PC-9 (cell line): ENCODE measurements around the gene GUCY2C. TPM values are rescaled to one million over a fixed set of nuclear protein-coding genes. Genes with fewer than 3 reads are reported as not detected.

Experiments used
- BruUV-seq: library from RNA; stranded (reverse); fragments of 400-500 nt; replicated peaks from 2 replicates; lab custom pipeline; 2021; lab: Mats Ljungman, UMichigan
- CTCF ChIA-PET: fragments of 300-600 bp; sonication (Branson Sonifier 250); formaldehyde crosslinking; loops from one replicate; lab custom pipeline; 2022; ENCODE audit warnings: antibody characterized with exemption; lab: Charles Lee
- POLR2A ChIA-PET: fragments of 300-600 bp; sonication (Branson Sonifier 250); formaldehyde crosslinking; loops from one replicate; lab custom pipeline; 2022; ENCODE audit warnings: antibody characterized with exemption; ENCODE audit not compliant: unreplicated experiment; lab: Charles Lee
- DNase-seq, 2 experiments: peaks; one replicate each; pipeline versions ENCODE4 v3.0.0 to v3.0.0-alpha.2; 2015 to 2022; ENCODE audit warnings: mixed read lengths in 1 of 2
- H2AFZ ChIP-seq: fragments of 200-600 bp; sonication (generic); 2 replicates; pipeline ENCODE4 v1.8.1; 2017; ENCODE audit warnings: antibody characterized with exemption
- H3F3A ChIP-seq: fragments of 200-600 bp; sonication (generic); 2 replicates; pipeline ENCODE4 v1.8.1; 2017; ENCODE audit warnings: antibody characterized with exemption, mild to moderate bottlenecking, low read depth; ENCODE audit not compliant: insufficient read depth
- H3K27ac ChIP-seq: fragments of 200-600 bp; sonication (generic); 2 replicates; pipeline ENCODE4 v1.6.1; 2016; ENCODE audit warnings: mixed run types
- H3K27me3 ChIP-seq: fragments of 200-600 bp; sonication (generic); 2 replicates; pipeline ENCODE4 v1.6.1; 2016; ENCODE audit warnings: low read depth, mixed run types; ENCODE audit not compliant: insufficient read depth
- H3K36me3 ChIP-seq: fragments of 200-600 bp; sonication (generic); 2 replicates; pipeline ENCODE4 v1.6.1; 2016; ENCODE audit warnings: low read depth, mixed run types
- H3K4me1 ChIP-seq: fragments of 200-600 bp; sonication (generic); replicated peaks from 2 replicates; pipeline ENCODE4 v1.6.1; 2016; ENCODE audit warnings: mixed run types; ENCODE audit not compliant: insufficient read depth
- H3K4me2 ChIP-seq: fragments of 200-600 bp; sonication (generic); 2 replicates; pipeline ENCODE4 v1.6.1; 2017; ENCODE audit warnings: mixed run types
- H3K4me3 ChIP-seq: fragments of 200-600 bp; sonication (generic); 2 replicates; pipeline ENCODE4 v1.6.1; 2016; ENCODE audit warnings: mixed run types
- H3K79me2 ChIP-seq: fragments of 200-600 bp; sonication (generic); 2 replicates; pipeline ENCODE4 v1.6.1; 2017; ENCODE audit warnings: low read depth, mixed run types
- H3K9me2 ChIP-seq: fragments of 200-600 bp; sonication (generic); 2 replicates; pipeline ENCODE4 v1.8.1; 2017; ENCODE audit warnings: mild to moderate bottlenecking; ENCODE audit not compliant: insufficient read depth
- H3K9me3 ChIP-seq: fragments of 200-600 bp; sonication (generic); 2 replicates; pipeline ENCODE4 v1.8.1; 2016; ENCODE audit warnings: low read depth; ENCODE audit not compliant: insufficient read depth
- H4K20me1 ChIP-seq: fragments of 200-600 bp; sonication (generic); 2 replicates; pipeline ENCODE4 v1.8.1; 2017; ENCODE audit not compliant: insufficient read depth
- EZH2 ChIP-seq: fragments of 200-600 bp; sonication (generic); IDR thresholded peaks from 2 replicates; pipeline ENCODE4 v1.8.0; 2017; ENCODE audit warnings: antibody characterized with exemption, low read depth
- intact Hi-C: fragments of 100-400 bp; cut with micrococcal nuclease; formaldehyde crosslinking; loops from one replicate; pipeline ENCODE4 v1.10.0; 2022; ENCODE audit not compliant: unreplicated experiment
- total RNA-seq: library from RNA; stranded (reverse); gene quantifications from 2 replicates; pipeline ENCODE4 v1.2.3, GENCODE V29; 2021
- TF ChIP-seq, protein P1 (sequence below): fragments of 200-600 bp; sonication (generic); conservative IDR thresholded peaks from 2 replicates; pipeline ENCODE4 v1.6.1; 2017; ENCODE audit warnings: mixed run types, antibody characterized with exemption, mild to moderate bottlenecking, moderate library complexity

GUCY2C gene
- total RNA-seq, 1 experiment from 2014 or later = not detected

DNA sequence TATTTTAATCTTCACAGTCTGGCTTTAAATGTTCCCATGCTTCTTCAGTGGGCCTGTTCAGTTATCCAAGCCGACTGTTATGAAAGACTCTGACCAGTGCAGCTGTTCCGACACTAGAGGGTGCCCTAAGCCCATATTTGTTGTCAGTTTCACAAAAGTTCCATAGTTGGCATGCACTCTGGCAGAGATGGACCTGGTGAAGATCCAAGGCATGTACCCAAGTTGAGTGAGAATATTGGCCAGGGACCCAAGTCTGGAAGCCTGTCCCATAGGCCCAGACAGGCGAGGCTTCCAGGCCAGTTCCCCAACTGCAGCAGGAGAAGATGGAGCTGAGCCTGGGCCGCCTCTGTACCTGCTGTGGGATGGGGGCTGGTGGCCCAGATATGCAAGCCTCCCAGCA lies 27.4 kb upstream of the GUCY2C start:
- Histone ChIP-seq H3K4me2 (no peak overlapping the region), H3K9me3 (peaks cover 3% of the 10 kb centered on the region; the same call in 1 of the 2 replicates), H3K36me3 (no peaks in the 10 kb centered on the region), H2AFZ (no peak overlapping the region), H3K9me2 (no peaks in the 10 kb centered on the region; the same call in 1 of the 2 replicates), H3K4me1 (no peaks in the 10 kb centered on the region), H4K20me1 (no peaks in the 10 kb centered on the region), H3K4me3 (no peak overlapping the region), H3K27ac (no peak overlapping the region), H3K27me3 (no peaks in the 10 kb centered on the region), H3F3A (no peaks in the 10 kb centered on the region), H3K79me2 (no peaks in the 10 kb centered on the region)
- DNase-seq = peak; percentile 36 to 50
- intact Hi-C loops = loop anchor here (1.0 to 5.0 kb wide), 6 partner anchors 51 to 799 kb away; partner anchors contain the start of gene RERG
- no peak for TF ChIP-seq EZH2
- TF ChIP-seq, protein P1, sequence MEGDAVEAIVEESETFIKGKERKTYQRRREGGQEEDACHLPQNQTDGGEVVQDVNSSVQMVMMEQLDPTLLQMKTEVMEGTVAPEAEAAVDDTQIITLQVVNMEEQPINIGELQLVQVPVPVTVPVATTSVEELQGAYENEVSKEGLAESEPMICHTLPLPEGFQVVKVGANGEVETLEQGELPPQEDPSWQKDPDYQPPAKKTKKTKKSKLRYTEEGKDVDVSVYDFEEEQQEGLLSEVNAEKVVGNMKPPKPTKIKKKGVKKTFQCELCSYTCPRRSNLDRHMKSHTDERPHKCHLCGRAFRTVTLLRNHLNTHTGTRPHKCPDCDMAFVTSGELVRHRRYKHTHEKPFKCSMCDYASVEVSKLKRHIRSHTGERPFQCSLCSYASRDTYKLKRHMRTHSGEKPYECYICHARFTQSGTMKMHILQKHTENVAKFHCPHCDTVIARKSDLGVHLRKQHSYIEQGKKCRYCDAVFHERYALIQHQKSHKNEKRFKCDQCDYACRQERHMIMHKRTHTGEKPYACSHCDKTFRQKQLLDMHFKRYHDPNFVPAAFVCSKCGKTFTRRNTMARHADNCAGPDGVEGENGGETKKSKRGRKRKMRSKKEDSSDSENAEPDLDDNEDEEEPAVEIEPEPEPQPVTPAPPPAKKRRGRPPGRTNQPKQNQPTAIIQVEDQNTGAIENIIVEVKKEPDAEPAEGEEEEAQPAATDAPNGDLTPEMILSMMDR = peak; percentile 83
- BruUV-seq = no TSS peak
- ChIA-PET CTCF (interaction anchor here (0.6 to 1.2 kb wide), 3 partner anchors 87 to 556 kb away, joined by 3 to 7 read pairs (median 4); partner anchors contain the start of gene RERG), POLR2A (interaction anchor here (0.5 kb wide), 1 partner anchor 47 kb away, joined by 3 read pairs; a partner anchor contains a TSS)

DNA sequence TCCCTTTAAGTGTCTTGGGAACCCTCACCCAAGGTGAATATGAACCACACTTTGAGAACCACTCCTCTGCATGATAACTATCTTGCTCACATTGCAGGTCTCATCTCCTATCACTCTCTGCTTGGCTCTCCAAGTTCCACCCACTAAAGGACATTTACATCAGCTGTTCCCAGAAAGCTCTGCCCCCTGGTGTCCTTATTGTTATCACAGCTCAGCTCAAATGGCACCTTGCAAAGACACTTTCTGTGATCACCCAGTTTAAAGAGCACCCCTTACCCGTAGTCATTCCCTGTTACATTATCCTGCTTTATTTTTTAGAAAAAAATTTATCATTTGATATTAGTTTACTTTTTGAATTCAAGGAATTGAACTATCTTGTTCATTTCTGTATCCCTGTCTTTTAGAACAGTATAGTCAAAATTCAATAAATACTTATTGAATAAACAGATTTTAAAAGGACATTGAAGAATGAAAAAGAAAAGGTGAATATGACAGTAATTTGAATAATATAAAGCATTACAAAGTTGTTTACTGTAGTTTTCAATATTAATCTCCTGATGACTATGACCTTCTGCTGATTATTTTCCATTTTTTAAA lies 20.5 kb upstream of the GUCY2C start:
- intact Hi-C loops = loop anchor here (5.0 kb wide), 1 partner anchor 85 kb away; no protein-coding TSS in a partner anchor
- no peaks in the 10 kb centered on the region for H3K4me1 ChIP-seq
- H3K4me3 ChIP-seq = no peak overlapping the region
- no peaks in the 10 kb centered on the region for H3K9me3 ChIP-seq
- BruUV-seq = no TSS peak
- H4K20me1 ChIP-seq = no peaks in the 10 kb centered on the region
- H3K27ac ChIP-seq = no peak overlapping the region
- CTCF ChIA-PET = interaction anchor here (0.9 kb wide), 1 partner anchor 479 kb away, joined by 3 read pairs; no protein-coding TSS in a partner anchor
- POLR2A ChIA-PET = no interaction called here
- DNase-seq = peak in 1 of 2 experiments; percentile 20
- H3K4me2 ChIP-seq = no peak overlapping the region
- no peak overlapping the region for H2AFZ ChIP-seq
- H3K36me3 ChIP-seq = no peaks in the 10 kb centered on the region
- no peaks in the 10 kb centered on the region for H3K79me2 ChIP-seq
- no peaks in the 10 kb centered on the region for H3F3A ChIP-seq
- no peaks in the 10 kb centered on the region for H3K27me3 ChIP-seq
- TF ChIP-seq, protein P1 = peak; percentile 65
- TF ChIP-seq EZH2 = no peak
- no peaks in the 10 kb centered on the region for H3K9me2 ChIP-seq

GRCh38 chr12:14714437-14714836 lies 18.0 kb upstream of the GUCY2C start:
- ChIA-PET POLR2A (no interaction called here), CTCF (no interaction called here)
- no TSS peak for BruUV-seq
- no peak for TF ChIP-seq EZH2
- TF ChIP-seq, protein P1 = no peak
- no peak overlapping the region for H3K4me2 ChIP-seq
- H3K4me1 ChIP-seq = peaks cover 7% of the 10 kb centered on the region; the same call in 1 of the 2 replicates
- H3K9me3 ChIP-seq = no peaks in the 10 kb centered on the region
- no peak overlapping the region for H2AFZ ChIP-seq
- no peaks in the 10 kb centered on the region for H3K27me3 ChIP-seq
- no peaks in the 10 kb centered on the region for H4K20me1 ChIP-seq
- intact Hi-C loops = no loop called here
- H3K4me3 ChIP-seq = no peak overlapping the region
- H3K79me2 ChIP-seq = no peaks in the 10 kb centered on the region
- no peaks in the 10 kb centered on the region for H3K36me3 ChIP-seq
- H3K27ac ChIP-seq = no peak overlapping the region
- no peaks in the 10 kb centered on the region for H3F3A ChIP-seq
- no peaks in the 10 kb centered on the region for H3K9me2 ChIP-seq
- DNase-seq = no peak
